SK-N-SH treated with all-trans-retinoic acid at 6 μM for 48 hours (cell line): ENCODE measurements around the gene EBF3.

Source experiments
- CREB5 ChIP-seq: fragments of 250-450 bp; sonication (Bioruptor Pico); IDR thresholded peaks from 2 replicates; pipeline ENCODE4 v1.5.1; 2020; ENCODE audit warnings: low read depth, mild to moderate bottlenecking, moderate library complexity
- CSDC2 ChIP-seq: fragments of 250-450 bp; sonication (Bioruptor Pico); IDR thresholded peaks from 2 replicates; pipeline ENCODE4 v1.5.0; 2020; ENCODE audit warnings: mild to moderate bottlenecking, moderate library complexity
- ESRRG ChIP-seq: fragments of 250-450 bp; sonication (Bioruptor Pico); IDR thresholded peaks from 2 replicates; pipeline ENCODE4 v1.6.1; 2021; ENCODE audit warnings: mild to moderate bottlenecking
- PATZ1 ChIP-seq: fragments of 250-450 bp; sonication (Bioruptor Pico); IDR thresholded peaks from 2 replicates; pipeline ENCODE4 v1.8.0; 2020; ENCODE audit warnings: mild to moderate bottlenecking, moderate library complexity, borderline replicate concordance
- PPARA ChIP-seq: fragments of 250-450 bp; sonication (Bioruptor Pico); IDR thresholded peaks from 2 replicates; pipeline ENCODE4 v1.5.0; 2020; ENCODE audit warnings: mild to moderate bottlenecking, borderline replicate concordance
- RARB ChIP-seq: fragments of 250-450 bp; sonication (Bioruptor Pico); IDR thresholded peaks from 2 replicates; pipeline ENCODE4 v1.8.0; 2021; ENCODE audit warnings: mild to moderate bottlenecking, moderate library complexity
- TSHZ2 ChIP-seq: fragments of 250-450 bp; sonication (Bioruptor Pico); IDR thresholded peaks from 2 replicates; pipeline ENCODE4 v1.5.0; 2020; ENCODE audit warnings: mild to moderate bottlenecking, moderate library complexity
- ZFP3 ChIP-seq: fragments of 250-450 bp; sonication (Bioruptor Pico); IDR thresholded peaks from 2 replicates; pipeline ENCODE4 v1.5.0; 2020; ENCODE audit warnings: mild to moderate bottlenecking, moderate library complexity
- ZFP30 ChIP-seq: fragments of 450-650 bp; formaldehyde crosslinking; IDR thresholded peaks from 2 replicates; pipeline ENCODE4 v1.5.0; 2022; ENCODE audit warnings: mild to moderate bottlenecking, moderate library complexity
- ZNF565 ChIP-seq: fragments of 450-650 bp; formaldehyde crosslinking; conservative IDR thresholded peaks from 2 replicates; pipeline ENCODE4 v1.5.0; 2020; ENCODE audit warnings: low read depth, mild to moderate bottlenecking, moderate library complexity

- TF ChIP-seq RARB (no peak), ZFP30 (no peak), CSDC2 (CRISPR knock-in tag) (no peak), PPARA (CRISPR knock-in tag) (no peak), PATZ1 (no peak), TSHZ2 (CRISPR knock-in tag) (no peak), ZFP3 (CRISPR knock-in tag) (no peak), CREB5 (CRISPR knock-in tag) (no peak), ESRRG (CRISPR knock-in tag) (no peak), ZNF565 (CRISPR knock-in tag) (no peak)
Measured at GRCh38 chr10:129876838-129877237, 87.2 kb downstream of the EBF3 start.
